ENCODE results near the gene PROZ.
A peak's percentile ranks its signal among the peaks of the same experiment; 100 is the strongest.
"Not testable (repeated sequence)": the region's sequence is repeated elsewhere in the genome, so short reads cannot be mapped to it uniquely, and the experiment has no call there.

Gene PROZ, protein sequence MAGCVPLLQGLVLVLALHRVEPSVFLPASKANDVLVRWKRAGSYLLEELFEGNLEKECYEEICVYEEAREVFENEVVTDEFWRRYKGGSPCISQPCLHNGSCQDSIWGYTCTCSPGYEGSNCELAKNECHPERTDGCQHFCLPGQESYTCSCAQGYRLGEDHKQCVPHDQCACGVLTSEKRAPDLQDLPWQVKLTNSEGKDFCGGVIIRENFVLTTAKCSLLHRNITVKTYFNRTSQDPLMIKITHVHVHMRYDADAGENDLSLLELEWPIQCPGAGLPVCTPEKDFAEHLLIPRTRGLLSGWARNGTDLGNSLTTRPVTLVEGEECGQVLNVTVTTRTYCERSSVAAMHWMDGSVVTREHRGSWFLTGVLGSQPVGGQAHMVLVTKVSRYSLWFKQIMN

DNA sequence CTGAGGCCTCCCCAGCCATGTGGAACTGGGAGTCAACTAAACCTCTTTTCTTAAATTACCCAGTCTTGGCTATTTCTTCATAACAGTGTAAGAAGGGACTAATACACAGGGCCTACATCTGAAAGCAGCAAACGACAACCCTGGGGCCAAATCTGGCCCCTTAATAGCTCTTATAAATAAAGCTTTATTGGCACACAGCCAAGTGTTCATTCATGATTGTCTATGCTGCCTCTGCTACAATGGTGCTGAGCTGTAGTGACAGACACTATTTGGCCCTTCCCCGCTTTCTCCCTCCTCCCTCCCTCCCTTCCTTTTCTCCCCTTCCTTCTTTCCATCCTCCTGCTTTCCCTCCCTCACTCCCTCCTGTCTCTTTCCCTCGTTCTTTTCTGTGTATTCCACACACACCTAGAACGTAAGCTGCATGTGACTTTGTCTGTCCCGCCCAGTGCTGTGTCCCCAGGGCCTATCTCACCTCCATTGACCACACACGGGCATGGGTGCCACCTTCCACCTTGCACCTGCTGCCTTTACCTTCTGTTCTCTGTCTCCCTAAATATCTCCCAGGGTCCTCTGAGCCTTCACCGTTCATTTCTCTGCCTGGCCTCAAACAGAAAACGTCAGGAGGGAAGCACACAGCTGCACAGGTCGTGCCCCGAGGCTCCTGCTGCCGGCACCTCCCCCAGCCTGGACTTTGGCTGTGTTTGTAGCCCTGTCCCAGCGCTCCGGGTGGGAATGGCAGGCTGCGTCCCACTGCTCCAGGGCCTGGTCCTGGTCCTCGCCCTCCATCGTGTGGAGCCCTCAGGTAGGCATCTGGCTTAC is at the start of gene PROZ:
TSS of gene PROZ (plus strand) at position 720 of the 819 bp plus-strand sequence. CDS start at position 733, 13 bp downstream.
- Mint-ChIP-seq H3K4me1 (ENCODE audit: low read depth) (peaks cover 24% of the 10 kb centered on the region), H3K9me3 (peaks cover 14% of the 10 kb centered on the region), H3K27ac (no peak within 1 kb of the TSS), H3K27me3 (peaks cover under 1% of the 10 kb centered on the region), H3K4me3 (no peak within 1 kb of the TSS), H3K36me3 (ENCODE audit: low read depth) (no peaks in the 10 kb centered on the region)
- DNase-seq: peak; percentile 19

DNA sequence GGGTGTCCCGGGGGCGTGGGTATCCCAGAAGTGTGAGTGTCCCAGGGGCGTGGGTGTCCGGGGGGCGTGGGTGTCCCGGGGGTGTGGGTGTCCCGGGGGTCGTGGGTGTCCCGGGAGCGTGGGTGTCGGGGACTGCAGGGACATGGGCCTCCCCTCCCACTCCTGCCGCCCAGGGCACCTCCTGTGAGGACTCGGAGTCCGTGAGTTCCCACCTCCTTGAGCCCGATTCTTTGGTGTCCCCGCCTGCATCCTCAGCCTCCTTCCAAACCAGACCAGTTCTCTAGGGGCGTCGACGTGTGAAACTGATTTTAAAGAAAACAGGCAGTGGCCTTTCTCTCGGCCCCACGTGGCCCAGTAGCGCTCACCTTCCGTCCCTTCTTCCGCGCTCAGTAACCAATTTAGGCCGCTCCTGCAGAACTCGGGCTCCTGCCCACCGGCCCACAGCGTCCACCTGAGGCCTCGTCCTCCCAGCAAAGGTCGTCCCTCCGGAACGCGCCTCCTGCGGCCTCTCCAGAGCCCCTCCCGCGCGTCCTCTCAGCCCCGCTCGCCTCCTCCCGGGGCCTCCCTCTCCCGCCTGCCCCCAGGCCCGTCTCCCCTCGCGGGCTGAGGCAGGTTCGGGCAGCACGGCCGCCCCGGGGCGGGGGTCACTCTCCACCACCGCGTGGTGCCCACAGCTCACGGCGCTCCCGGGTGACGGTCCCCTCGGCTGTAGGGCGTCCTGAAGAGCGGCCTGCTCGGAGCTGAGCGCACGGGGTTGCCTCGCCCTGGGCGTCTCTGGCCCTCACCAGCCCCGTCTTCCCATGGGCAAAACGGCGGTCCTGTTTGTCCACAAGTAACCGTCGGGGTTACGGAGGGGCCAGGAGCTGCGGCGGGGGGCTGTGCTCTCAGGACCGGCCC is 49.0 kb upstream of the PROZ start:
- H3K4me1 Mint-ChIP-seq (ENCODE audit: low read depth): peaks cover 2% of the 10 kb centered on the region
- peak overlapping the region; percentile 54 for H3K4me3 Mint-ChIP-seq
- DNase-seq: peak; percentile 44
- H3K27me3 Mint-ChIP-seq: peaks cover 6% of the 10 kb centered on the region
- no peaks in the 10 kb centered on the region for H3K36me3 Mint-ChIP-seq (ENCODE audit: low read depth)
- peak overlapping the region; percentile 88 for H3K27ac Mint-ChIP-seq
- H3K9me3 Mint-ChIP-seq: no peaks in the 10 kb centered on the region

DNA sequence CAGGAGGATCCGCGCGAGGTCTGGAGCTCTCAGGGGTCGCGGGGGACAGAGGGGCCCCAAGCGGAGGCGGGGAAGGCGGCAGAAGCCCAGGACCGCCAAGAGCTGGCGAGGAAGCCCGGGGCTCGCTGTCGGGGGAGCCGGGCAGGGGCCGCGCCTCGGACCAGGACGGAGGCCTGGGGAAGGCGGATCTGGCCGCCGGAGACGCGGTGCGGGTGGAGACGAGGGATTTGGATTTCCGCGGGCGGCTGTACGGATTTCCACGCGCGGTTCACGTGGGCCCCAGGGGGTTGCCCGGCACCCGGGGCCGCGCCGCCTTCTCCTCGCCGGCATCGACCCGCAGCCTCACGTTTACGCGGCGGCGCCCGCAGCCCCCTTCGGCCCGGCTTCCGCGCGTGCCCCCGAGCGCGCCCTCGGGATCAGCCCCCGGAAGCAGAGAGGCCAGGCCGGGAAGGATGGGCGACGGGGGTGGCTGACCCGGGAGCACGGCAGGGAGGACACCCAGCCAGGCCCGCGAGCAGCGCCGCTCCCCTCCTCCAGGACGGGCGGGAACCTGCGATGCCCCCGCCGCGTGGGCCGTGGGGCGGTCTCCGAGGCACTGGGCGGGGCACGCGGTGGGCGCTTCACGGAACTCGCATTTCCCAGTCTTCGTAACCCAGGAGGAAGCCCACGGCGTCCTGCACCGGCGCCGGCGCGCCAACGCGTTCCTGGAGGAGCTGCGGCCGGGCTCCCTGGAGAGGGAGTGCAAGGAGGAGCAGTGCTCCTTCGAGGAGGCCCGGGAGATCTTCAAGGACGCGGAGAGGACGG is 48.2 kb upstream of the PROZ start:
- Mint-ChIP-seq H3K4me3 (peak overlapping the region; percentile 42), H3K27me3 (peaks cover 6% of the 10 kb centered on the region), H3K36me3 (ENCODE audit: low read depth) (no peaks in the 10 kb centered on the region), H3K9me3 (no peaks in the 10 kb centered on the region), H3K4me1 (ENCODE audit: low read depth) (peaks cover 2% of the 10 kb centered on the region), H3K27ac (no peak overlapping the region)
- DNase-seq: peak; percentile 68

DNA sequence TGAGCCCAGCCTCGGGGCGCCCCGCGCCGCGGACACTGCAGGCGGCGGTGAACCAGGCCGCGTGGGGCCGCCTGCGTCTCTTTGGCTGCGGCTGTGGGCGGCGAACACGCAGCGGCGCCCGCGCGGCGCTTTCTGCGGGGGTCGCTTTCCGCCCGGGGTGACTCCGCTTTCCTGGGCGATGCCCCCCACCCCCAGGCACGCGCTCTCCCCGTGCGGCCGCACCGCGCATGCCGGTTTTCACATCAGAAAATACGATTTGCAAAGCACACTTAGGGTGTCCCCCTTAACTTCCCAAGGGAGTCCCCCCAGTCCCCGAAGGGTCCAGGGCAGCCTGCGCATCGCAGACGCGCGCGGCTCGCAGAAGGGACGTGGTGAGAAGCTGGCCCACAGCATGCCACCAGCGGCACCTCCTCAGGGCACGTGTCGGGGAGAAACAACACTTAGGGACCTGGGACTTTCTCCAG is 47.6 kb upstream of the PROZ start:
- H3K36me3 Mint-ChIP-seq (ENCODE audit: low read depth): no peaks in the 10 kb centered on the region
- H3K4me3 Mint-ChIP-seq: peak overlapping the region; percentile 42
- DNase-seq: no peak
- H3K27me3 Mint-ChIP-seq: peaks cover 6% of the 10 kb centered on the region
- H3K4me1 Mint-ChIP-seq (ENCODE audit: low read depth): peaks cover 2% of the 10 kb centered on the region
- no peaks in the 10 kb centered on the region for H3K9me3 Mint-ChIP-seq
- no peak overlapping the region for H3K27ac Mint-ChIP-seq

DNA sequence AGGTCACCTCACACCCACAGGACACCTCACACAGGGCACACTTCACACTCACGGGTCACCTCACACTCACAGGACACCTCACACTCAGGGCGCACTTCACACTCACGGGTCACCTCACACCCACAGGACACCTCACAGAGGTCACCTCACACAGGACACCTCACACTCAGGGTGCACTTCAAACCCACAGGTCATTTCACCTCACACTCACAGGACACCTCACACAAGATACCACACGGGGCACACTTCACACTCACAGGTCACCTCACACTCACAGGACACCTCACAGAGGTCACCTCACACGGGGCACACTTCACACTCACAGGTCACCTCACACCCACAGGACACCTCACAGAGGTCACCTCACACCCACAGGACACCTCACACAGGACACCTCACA is 46.6 kb upstream of the PROZ start:
- not testable (repeated sequence) for H3K27ac Mint-ChIP-seq, DNase-seq, H3K9me3 Mint-ChIP-seq

DNA sequence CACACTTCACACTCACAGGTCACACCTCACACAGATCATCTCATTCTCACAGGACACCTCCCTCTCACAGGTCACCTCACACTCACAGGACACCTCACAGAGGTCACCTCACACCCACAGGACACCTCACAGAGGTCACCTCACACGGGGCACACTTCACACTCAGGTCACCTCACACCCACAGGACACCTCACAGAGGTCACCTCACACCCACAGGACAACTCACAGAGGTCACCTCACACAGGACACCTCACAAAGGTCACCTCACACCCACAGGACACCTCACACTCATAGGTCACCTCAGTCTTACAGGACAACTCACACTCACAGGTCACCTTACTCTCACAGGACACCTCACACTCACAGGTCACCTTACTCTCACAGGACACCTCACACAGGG is 46.0 kb upstream of the PROZ start:
- H3K27me3 Mint-ChIP-seq; H3K9me3 Mint-ChIP-seq; H3K4me3 Mint-ChIP-seq; H3K27ac Mint-ChIP-seq; H3K36me3 Mint-ChIP-seq (ENCODE audit: low read depth); H3K4me1 Mint-ChIP-seq (ENCODE audit: low read depth); DNase-seq: not testable (repeated sequence)

More for the DNA sequence above, 46.6 kb upstream of the PROZ start:
- H3K4me1 Mint-ChIP-seq (ENCODE audit: low read depth); H3K36me3 Mint-ChIP-seq (ENCODE audit: low read depth); H3K27me3 Mint-ChIP-seq; H3K4me3 Mint-ChIP-seq: not testable (repeated sequence)

DNA sequence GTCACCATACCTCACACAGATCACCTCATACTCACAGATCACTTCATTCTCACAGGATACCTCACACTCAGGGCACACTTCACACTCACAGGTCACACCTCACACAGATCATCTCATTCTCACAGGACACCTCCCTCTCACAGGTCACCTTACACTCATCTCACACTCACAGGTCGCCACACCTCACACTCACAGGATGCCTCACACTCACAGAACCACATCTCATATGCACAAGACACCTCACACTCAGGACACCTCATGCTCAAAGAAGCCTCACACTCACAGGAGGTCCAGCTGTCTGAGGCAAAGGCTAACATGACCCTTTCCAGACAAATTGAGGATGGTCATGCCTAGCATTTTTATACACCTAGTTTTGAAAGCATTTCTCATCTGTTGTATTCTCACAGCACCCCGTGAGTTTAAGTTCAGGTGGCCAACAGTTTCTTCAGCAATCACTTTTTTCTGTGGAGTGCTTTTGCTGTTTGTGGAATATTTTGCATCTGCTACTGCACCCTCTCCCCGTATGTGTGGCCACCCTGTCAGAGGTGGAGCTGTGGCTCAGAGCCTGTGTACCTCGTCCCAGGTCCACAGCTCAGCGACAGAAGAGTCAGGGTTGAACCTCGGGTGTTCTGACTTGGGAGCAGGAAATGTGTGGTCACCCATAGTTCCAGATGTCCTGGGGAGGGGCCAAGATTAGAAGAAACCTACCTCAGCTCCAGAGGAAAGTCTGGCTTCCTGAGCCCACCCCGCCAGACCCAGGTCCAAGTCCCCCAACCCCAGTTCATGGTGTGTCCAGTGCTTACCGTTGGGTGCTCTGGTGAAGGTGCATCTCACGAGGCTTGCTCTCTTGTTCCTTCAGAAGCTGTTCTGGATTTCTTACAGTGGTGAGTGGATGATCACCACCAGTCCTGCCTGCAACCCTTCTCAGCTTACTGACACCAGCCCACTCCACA is 45.3 kb upstream of the PROZ start:
- Mint-ChIP-seq H3K36me3 (ENCODE audit: low read depth) (no peaks in the 10 kb centered on the region), H3K4me1 (ENCODE audit: low read depth) (peaks cover 2% of the 10 kb centered on the region), H3K9me3 (no peaks in the 10 kb centered on the region), H3K27me3 (peaks cover 6% of the 10 kb centered on the region), H3K27ac (no peak overlapping the region), H3K4me3 (no peak overlapping the region)
- DNase-seq: peak; percentile 21

DNA sequence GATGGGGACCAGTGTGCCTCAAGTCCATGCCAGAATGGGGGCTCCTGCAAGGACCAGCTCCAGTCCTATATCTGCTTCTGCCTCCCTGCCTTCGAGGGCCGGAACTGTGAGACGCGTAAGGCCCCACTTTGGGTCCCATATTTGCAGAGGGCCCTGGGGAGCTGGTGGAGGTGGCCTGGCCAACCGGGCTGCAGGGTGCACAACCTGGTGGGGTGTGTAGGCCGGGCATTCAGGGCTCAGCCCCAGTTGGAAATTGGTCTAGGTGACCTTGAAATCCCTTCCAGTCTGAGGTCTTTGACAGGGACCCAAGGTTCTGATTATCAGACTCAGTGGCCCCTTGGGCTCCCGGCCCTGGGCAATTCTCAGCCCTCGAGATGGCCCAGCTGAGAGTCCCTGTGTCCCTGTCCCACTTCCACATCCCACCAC is 44.6 kb upstream of the PROZ start:
- H3K4me3 Mint-ChIP-seq: no peak overlapping the region
- H3K27me3 Mint-ChIP-seq: peaks cover 6% of the 10 kb centered on the region
- H3K36me3 Mint-ChIP-seq (ENCODE audit: low read depth): no peaks in the 10 kb centered on the region
- no peak overlapping the region for H3K27ac Mint-ChIP-seq
- peaks cover 2% of the 10 kb centered on the region for H3K4me1 Mint-ChIP-seq (ENCODE audit: low read depth)
- H3K9me3 Mint-ChIP-seq: no peaks in the 10 kb centered on the region
- peak; percentile 22 for DNase-seq

DNA sequence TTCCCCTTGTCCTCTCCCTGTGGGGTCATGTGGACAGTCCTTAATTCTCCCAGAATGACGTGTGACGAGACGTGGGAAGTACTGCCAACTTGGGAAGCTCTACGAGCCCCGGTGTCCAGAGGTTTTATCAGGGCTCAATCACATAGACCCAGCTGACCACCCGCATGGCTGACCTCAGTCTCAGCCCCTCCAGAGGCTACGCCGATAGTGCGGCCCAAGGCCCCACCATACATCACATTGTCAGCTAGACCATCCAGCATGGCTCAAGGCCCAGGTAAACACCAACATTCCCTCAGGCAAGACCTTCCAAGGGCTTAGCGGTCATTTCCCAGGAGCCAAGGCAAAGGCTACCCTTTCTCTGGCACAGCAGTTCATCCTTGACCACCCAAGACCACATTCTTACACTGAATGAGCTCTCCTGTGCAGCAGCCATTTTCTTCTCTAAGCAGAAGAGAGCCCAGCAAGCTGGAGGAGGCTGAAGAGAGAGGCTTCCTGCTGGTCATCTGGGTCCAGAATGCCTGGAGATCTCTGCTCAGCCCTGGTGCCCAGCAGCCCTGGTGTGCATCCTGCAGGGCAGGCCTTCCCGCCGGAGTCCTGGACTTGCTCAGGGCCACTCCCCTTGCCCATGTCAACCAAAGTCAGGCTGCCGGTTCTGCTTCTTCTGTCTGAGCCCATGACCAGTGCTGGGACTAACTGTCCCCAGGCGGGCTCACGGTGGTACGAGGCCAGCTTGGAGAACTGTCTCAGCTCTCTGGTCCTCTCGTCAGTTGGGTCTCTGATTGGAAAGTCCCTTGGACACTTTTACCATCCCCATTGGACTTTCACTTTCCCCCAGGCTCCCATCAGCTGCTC is 43.7 kb upstream of the PROZ start:
- H3K9me3 Mint-ChIP-seq: no peaks in the 10 kb centered on the region
- H3K36me3 Mint-ChIP-seq (ENCODE audit: low read depth): no peaks in the 10 kb centered on the region
- peaks cover 2% of the 10 kb centered on the region for H3K4me1 Mint-ChIP-seq (ENCODE audit: low read depth)
- peak; percentile 27 for DNase-seq
- no peak overlapping the region for H3K4me3 Mint-ChIP-seq
- H3K27ac Mint-ChIP-seq: no peak overlapping the region
- H3K27me3 Mint-ChIP-seq: peaks cover 2% of the 10 kb centered on the region

DNA sequence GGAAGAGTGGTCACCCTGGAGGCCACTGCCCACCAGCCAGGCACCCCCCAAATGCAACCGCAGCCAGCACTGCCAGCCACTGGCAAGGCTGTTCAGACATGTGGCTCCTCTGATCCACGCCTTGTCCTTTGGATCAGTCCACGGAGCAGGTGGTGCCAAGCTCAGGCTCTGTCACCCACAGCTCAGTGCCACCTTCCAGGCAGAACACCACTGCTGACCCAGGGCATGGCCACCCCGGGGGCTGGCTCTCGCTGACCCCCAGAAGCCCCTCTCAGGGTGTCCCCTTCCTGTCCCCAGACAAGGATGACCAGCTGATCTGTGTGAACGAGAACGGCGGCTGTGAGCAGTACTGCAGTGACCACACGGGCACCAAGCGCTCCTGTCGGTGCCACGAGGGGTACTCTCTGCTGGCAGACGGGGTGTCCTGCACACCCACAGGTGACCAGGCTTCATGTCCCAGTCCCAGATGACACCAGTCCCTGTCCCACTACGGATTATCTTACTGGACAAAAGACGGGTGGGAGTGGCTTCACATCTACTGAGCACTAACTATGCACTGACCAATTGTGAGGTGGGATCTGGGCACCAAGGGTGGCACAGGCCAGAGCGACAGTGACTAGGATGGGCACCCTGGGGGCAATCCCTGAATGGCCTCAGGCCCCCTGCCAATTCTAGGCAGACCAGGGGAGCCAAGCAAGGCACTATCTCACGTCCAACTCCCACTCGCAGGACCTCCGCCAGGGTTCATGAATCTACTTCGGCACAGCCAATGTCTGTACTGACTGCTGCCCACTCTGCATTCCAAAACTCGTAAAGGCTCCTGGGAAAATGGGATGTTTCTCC is 42.9 kb upstream of the PROZ start:
- peaks cover 2% of the 10 kb centered on the region for H3K4me1 Mint-ChIP-seq (ENCODE audit: low read depth)
- DNase-seq: peak; percentile 21
- no peaks in the 10 kb centered on the region for H3K36me3 Mint-ChIP-seq (ENCODE audit: low read depth)
- peaks cover 2% of the 10 kb centered on the region for H3K27me3 Mint-ChIP-seq
- no peak overlapping the region for H3K27ac Mint-ChIP-seq
- H3K9me3 Mint-ChIP-seq: no peaks in the 10 kb centered on the region
- no peak overlapping the region for H3K4me3 Mint-ChIP-seq

DNA sequence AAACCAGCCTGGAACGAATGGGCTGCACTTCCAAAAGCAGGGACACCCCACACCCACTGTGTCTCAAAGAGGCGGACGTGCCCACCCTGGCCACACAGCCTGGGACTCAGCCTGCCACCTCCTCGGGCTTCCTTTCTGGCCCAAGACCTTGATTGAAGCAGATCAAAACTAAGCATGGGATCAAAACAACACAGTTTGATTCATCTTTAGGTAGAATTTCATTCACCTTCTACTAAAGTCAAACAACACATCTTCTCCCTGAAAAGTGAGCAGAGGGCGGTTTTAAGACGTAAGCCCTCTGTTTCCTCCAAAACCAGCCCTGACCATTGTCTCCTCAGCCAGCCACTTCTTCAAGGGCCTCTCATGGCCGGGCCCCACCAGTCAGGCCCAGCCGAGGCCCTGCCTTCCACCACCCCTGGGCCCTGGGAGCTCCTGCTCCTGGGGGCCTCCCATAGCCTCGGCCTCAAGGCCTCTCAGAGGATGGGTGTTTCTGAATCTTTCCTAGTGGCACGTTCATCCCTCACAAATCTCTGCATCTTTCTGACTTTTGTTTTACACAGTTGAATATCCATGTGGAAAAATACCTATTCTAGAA is 42.1 kb upstream of the PROZ start:
- no peak for DNase-seq
- H3K36me3 Mint-ChIP-seq (ENCODE audit: low read depth): no peaks in the 10 kb centered on the region
- H3K9me3 Mint-ChIP-seq: no peaks in the 10 kb centered on the region
- H3K4me1 Mint-ChIP-seq (ENCODE audit: low read depth): no peaks in the 10 kb centered on the region
- H3K4me3 Mint-ChIP-seq: no peak overlapping the region
- no peaks in the 10 kb centered on the region for H3K27me3 Mint-ChIP-seq
- no peak overlapping the region for H3K27ac Mint-ChIP-seq
